ENCODE measurements around the gene SAMD11.

Gene SAMD11

GRCh38 chr1:918843-919242, 4.9 kb upstream of the SAMD11 start:
- DNase-seq, result no peak

DNA sequence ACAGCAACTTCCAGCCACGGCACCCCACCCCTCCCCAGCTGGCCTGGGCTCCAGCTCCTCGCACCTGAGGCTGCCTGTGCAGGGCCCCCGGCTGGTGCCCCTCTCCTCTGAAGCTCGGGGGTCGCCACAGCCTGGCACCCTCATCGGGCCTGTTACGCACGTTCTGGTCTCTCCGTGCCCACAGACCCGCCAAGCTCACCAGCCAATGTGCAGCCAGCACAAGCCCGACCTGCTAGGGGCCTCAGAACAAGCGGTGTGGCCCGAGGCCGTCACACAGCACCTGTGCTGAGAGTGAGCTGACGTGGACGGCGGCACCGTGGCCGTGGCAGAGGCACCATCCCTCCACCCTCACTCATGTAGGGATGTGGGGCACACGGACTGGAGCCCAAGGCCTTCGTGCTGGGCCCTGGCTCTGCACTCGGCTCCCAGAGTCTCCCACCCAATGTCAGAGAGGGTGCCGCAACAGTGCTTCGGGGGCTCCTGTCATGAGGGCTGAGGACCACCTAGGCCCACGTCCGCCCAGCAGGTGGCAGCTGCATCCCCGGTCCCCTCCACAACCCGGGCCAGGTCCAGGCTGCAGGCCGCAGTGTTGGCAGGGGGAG, 4.4 kb upstream of the SAMD11 start:
- no peak for DNase-seq

- no peak for DNase-seq
Measured at GRCh38 chr1:920010-920409, 3.7 kb upstream of the SAMD11 start.

DNA sequence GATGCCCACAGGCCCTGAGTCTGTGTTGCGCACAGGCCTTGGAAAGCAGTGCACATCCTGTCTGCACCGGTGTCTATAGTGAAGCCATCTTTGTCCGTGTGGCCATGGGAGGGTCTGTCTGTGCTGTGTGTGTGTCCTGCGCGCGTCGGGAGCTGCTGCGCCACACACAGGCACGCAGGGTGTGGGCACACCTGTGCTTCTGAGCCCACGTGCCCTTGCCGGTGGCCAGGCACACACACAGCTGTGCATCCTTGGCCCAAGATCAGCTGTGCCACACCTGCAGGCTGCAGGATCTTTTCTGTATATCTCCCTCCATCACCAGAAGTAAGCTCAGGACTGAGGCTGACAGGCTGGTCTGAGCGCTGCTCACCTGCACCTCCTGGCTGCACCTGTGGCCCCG, 3.2 kb upstream of the SAMD11 start:
- DNase-seq, result no peak

DNA sequence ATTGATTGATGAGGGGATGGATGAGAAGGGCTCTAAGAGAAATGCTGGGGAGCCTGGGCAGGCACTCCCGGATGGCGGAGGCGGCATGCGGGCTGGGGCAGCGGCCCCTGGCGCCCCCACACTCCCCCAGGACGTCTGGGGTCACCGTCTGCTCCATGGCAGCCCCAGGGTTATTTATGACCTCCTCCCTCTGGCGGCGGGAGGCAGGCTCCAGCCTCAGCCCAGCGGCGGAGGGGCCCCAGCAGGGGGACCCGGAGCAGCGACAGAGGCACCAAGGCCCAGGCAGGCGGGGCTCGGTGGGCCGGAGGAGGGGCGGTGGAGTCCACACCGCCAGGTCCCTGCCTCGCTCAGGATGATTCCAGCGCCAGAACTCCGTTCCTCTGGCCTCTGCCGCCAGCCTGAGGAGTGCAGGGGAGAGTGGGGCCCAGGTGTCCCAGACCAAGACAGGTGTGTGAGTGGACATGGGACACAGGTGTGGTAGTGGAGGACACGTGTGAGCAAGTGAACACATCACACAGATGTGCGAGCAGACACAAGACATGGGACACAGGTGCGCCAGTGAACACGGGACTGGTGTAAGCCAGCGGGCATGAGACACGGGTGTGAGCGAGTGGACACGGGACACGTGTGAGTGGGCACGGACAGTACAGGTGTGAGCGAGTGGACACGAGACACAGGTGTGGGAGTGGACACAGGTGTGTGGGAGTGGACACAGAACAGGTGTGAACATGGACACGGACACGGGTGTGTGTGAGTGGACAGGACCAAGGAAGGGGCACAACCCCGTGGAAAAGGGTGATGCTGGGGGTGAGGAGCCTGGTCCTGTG, 2.5 kb upstream of the SAMD11 start:
- DNase-seq, result peak; percentile 40

DNA sequence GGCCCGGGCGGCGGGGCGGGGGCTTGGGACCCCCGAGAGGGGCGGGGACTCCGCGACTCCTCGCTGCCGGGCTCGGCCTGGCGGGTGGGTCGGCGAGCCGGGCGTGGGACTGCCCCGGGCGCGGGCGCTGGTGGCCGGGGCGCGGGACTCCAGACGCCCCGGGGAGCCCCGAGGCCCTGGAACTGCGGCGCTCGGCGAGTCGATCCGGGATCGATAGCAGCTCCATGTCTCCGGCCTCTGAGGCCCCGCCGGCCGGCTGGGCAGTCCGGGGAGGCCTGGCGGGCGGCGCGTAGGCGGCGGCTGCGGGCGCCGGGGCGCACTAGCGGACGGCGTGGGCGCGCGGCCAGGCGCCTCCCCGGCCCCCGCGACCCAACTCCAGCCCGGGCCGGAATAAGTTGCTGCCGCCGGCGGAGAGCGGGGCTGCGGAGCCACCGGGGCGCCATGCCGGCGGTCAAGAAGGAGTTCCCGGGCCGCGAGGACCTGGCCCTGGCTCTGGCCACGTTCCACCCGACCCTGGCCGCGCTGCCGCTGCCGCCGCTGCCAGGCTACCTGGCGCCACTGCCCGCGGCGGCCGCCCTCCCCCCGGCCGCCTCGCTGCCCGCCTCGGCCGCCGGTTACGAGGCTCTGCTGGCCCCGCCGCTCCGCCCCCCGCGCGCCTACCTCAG, 400 bp downstream of the SAMD11 start:
- no peak for DNase-seq

- DNase-seq, result no peak
Measured at GRCh38 chr1:924656-925560, 1.2 kb downstream of the SAMD11 start.

DNA sequence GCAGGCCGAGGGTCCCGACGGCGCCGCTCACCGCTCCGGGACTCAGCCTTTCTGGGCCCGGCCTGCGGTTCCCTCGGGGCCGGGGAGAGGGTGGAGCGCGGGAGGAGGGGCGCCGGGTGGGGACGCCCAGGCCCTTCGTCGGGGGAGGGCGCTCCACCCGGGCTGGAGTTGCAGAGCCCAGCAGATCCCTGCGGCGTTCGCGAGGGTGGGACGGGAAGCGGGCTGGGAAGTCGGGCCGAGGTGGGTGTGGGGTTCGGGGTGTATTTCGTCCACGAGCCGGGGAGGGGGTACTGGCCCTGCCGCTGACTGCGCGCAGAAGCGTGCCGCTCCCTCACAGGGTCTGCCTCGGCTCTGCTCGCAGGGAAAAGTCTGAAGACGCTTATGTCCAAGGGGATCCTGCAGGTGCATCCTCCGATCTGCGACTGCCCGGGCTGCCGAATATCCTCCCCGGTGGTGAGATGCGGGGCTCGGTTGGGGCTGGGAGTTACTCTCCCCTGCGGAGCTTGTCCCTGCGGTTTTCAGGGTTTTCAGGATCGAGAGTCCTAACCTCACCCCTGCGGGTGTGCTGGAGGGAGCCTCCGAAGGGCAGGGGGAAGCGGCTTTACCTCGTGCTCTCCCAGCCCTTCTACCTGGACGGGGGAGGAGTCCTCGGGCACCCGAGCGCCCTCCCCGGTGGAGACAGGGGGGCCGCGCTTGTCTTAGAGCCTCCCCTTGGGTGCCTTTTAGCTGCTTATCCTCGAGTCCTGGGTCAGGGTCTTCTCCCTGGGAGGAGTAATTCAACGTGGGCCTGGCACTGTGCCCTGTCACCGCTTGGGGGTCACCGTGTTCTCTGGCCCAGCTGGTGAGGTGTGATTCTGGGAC, 2.1 kb downstream of the SAMD11 start:
- no peak for DNase-seq

DNA sequence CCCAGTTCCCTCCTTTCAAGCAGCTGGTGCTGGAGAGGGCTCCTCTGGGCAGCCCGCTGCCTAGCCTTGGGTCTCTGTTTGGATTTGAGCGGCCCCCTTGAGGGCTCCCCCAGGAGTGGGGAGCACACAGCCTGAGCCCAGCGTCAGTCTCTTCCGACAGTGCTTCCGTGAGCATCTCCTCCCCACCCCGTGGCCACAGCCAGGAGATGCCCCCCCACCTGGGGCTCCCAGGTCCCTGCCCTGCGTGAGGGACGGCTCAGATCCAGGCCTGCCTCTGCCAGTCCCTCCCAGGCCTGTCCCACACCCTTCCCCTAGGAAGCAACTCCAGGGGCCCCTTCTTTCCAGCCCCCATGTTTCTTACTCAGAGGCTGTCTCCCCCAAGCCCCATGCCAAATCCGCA, 3.5 kb downstream of the SAMD11 start:
- DNase-seq, result no peak

GRCh38 chr1:927748-928147, 4.0 kb downstream of the SAMD11 start:
- DNase-seq, result no peak

GRCh38 chr1:928825-929661, 5.3 kb downstream of the SAMD11 start:
- DNase-seq, result no peak

- no peak for DNase-seq
Measured at GRCh38 chr1:929712-930632, 6.2 kb downstream of the SAMD11 start.

DNA sequence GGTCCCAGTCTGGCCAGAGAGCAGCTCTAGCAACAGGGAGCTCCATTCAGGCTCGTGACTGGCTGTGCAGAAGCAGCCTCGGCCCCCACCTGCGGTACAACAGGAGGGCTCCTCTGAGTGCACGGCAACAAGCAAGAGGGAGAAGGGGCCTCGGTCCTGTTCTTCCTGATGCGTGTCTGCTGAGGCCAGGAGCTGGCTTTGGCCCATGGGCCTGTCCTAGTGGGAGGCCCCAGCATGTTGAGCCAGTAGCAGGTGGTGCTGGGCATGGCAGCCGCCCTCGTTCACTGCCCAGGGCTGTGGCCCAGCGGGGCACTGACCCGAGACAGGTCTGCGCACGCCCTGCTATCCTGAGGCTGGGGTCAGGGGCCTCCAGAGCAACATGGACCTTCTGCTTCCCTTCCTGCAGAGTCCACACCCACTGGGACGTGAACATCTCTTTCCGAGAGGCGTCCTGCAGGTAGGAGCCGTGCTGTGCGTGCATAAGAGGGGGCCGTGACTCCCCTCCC, 7.0 kb downstream of the SAMD11 start:
- DNase-seq, result no peak

DNA sequence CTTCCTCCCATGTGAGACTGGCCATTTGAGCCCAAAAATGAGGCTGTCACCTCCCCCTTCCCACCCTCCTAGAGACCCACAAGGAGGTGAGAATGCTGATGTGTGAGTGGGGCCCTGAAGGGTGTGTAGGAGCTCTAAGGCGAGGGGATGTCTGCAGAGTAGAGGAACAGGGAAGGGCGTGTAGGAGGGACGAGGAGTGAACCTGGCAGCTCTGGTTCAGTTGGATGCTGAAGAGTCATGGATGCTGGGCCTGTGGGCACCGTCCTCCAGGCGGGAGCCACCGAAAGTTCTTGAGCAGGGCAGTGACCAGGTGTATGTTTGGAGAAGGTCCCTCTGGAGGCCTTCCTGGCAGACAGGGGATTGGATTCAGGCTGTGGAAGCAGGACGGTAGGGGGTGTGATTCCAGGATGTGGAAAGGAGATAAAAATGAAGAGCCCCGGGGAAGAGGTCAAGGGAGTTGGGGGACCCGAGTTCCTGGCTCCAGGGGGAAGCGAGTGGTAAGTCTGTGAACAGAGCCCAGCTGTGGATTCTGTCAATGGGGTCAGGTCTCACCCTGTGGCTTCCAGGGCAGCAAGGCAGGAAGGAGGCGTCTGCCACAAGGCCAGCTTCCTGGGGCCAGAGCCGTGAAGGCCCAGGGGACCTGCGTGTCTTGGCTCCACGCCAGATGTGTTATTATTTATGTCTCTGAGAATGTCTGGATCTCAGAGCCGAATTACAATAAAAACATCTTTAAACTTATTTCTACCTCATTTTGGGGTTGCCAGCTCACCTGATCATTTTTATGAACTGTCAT, 7.9 kb downstream of the SAMD11 start:
- DNase-seq, result no peak

GRCh38 chr1:932173-932510, 8.4 kb downstream of the SAMD11 start:
- DNase-seq, result no peak

- no peak for DNase-seq
Measured at GRCh38 chr1:932776-933602, 9.3 kb downstream of the SAMD11 start.

- no peak for DNase-seq
Measured at GRCh38 chr1:933603-933940, 9.8 kb downstream of the SAMD11 start.
